Prostate gland (tissue), 2 donors: ENCODE data around the gene CAPZB. TPM values are rescaled to one million over a fixed set of nuclear protein-coding genes. Genes with fewer than 3 reads are reported as not detected.
A peak's percentile ranks its signal among the peaks of the same experiment; 100 is the strongest.

Experiments used
- DNase-seq: peaks from one replicate; pipeline ENCODE4 v3.0.0-alpha.2; 2019; ENCODE audit warnings: low spot score
- H3K27ac ChIP-seq, 2 donors: fragments of 200-600 bp; sonication (generic); 2 replicates each; pipeline ENCODE4 v1.5.1; 2017 to 2019
- H3K27me3 ChIP-seq: fragments of 200-600 bp; sonication (generic); replicated peaks from 2 replicates; pipeline ENCODE4 v1.5.1; 2019; ENCODE audit not compliant: insufficient read depth
- H3K36me3 ChIP-seq, 2 donors: fragments of 200-600 bp; sonication (generic); 1 replicate in 1 of 2; 2 replicates in 1 of 2; pipeline versions ENCODE4 v1.5.1 to v1.8.1; 2017 to 2019
- H3K4me1 ChIP-seq: fragments of 200-600 bp; sonication (generic); replicated peaks from 2 replicates; pipeline ENCODE4 v1.5.1; 2019
- H3K4me3 ChIP-seq, 2 donors: fragments of 200-600 bp; sonication (generic); 2 replicates each; pipeline ENCODE4 v1.5.1; 2017 to 2019
- H3K9me3 ChIP-seq: fragments of 200-600 bp; sonication (generic); 2 replicates; pipeline ENCODE4 v1.5.1; 2017
- POLR2A ChIP-seq: fragments of 450-650 bp; IDR thresholded peaks from one replicate; pipeline ENCODE4 v1.6.1; 2016; ENCODE audit warnings: antibody characterized with exemption, mild to moderate bottlenecking
- POLR2AphosphoS5 ChIP-seq: sonication (generic); formaldehyde crosslinking; IDR thresholded peaks from one replicate; pipeline ENCODE4 v1.6.1; 2017; ENCODE audit warnings: antibody characterized with exemption
- WGBS: methylation state at CpG from one replicate; pipeline ENCODE4 v1.1.5; 2018; 5-methylcytosine and 5-hydroxymethylcytosine counted together
- intact Hi-C: fragments of 100-400 bp; cut with DNase I; formaldehyde crosslinking; loops from one replicate; pipeline ENCODE4 v1.14.2; 2022
- total RNA-seq, 2 donors: library from RNA; depleted of rRNA; stranded (reverse); fragments of >200 nt; gene quantifications; one replicate each; pipeline ENCODE4 v1.1.0, GENCODE V29; 2016
- TF ChIP-seq, protein P1 (sequence below), 4 experiments: fragments of 200-600 bp in 2 of 4; fragments of 450-650 bp in 2 of 4; sonication (generic) in 2 of 4; IDR thresholded peaks; 1 replicate in 3 of 4; 2 replicates in 1 of 4; pipeline ENCODE4 v1.5.1; 2016 to 2019; ENCODE audit warnings: antibody characterized with exemption in 4 of 4, mild to moderate bottlenecking in 2 of 4, moderate library complexity in 2 of 4

CAPZB gene
- total RNA-seq, 2 donors from 2014 or later, result 139 to 150 TPM

DNA sequence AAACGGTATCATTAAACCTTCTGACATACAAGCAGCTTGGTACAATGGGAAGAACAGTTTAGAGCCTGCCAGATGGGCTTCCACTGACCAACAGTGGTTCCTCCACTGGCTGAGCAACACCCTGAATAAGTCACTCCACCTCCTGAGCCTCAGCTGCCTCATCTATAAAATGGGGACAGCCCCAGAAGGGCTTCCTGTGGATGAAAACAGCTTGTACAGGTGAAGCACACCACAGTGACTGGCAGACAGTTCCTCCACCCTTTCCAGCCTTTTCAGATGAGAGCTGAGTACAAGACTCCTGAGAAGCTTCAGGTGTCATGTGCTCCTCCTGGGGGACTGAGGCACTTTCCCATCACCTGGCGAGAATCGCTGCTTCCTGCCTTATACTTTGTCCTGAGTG is 2.1 kb downstream of the CAPZB start:
- Histone ChIP-seq H3K9me3 (no peaks in the 10 kb centered on the region), H3K36me3 (no peaks in the 10 kb centered on the region), H3K27ac (peak overlapping the region; percentile 100), H3K4me3 (peak overlapping the region in 1 of 2 donors; percentile 100), H3K27me3 (no peaks in the 10 kb centered on the region), H3K4me1 (peaks cover 50% of the 10 kb centered on the region)
- no peak for DNase-seq
- WGBS, result 56% methylated on average over 3 of the region's 3 CpGs
- intact Hi-C loops, result loop anchor here (10.0 kb wide), 1 partner anchor 78 kb away; no protein-coding TSS in a partner anchor
- TF ChIP-seq POLR2A, result no peak
- TF ChIP-seq, protein P1, sequence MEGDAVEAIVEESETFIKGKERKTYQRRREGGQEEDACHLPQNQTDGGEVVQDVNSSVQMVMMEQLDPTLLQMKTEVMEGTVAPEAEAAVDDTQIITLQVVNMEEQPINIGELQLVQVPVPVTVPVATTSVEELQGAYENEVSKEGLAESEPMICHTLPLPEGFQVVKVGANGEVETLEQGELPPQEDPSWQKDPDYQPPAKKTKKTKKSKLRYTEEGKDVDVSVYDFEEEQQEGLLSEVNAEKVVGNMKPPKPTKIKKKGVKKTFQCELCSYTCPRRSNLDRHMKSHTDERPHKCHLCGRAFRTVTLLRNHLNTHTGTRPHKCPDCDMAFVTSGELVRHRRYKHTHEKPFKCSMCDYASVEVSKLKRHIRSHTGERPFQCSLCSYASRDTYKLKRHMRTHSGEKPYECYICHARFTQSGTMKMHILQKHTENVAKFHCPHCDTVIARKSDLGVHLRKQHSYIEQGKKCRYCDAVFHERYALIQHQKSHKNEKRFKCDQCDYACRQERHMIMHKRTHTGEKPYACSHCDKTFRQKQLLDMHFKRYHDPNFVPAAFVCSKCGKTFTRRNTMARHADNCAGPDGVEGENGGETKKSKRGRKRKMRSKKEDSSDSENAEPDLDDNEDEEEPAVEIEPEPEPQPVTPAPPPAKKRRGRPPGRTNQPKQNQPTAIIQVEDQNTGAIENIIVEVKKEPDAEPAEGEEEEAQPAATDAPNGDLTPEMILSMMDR (IDR thresholded peaks at IDR 0.05), result no peak
- no peak for TF ChIP-seq POLR2AphosphoS5

DNA sequence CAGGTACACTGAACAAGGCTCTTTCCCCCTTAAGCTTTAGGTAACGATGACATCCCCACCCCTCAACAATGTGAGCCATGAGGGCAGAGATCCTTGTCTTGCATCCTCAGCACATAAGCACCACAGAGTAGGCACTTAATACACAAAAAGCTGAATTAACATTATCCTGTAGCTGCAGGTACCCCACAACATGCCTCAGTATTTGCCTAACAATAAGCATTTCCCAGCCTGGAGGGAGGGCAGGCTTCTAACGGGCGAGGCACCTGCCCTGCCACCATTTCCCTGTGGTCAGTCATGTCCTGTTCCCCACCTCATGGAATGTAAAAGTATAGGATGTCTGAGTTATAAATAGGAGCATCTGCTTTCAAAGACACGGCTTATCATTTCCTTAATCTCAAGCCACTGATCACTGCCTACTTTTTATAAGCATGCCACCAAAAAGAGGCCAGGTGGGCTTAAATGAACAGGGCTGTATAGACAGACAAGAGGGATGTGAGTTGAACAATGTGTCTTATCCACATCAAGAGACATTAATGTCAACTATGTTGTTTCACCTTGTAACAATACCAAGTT is 3.4 kb downstream of the CAPZB start:
- WGBS, result 37% methylated on average over 4 of the region's 4 CpGs
- H3K4me3 ChIP-seq, result no peak overlapping the region
- no peaks in the 10 kb centered on the region for H3K9me3 ChIP-seq
- TF ChIP-seq POLR2A, result no peak
- no peak for TF ChIP-seq POLR2AphosphoS5
- TF ChIP-seq, protein P1 (IDR thresholded peaks at IDR 0.05), result no peak
- H3K36me3 ChIP-seq, result no peaks in the 10 kb centered on the region
- H3K27me3 ChIP-seq, result no peaks in the 10 kb centered on the region
- H3K27ac ChIP-seq, result peak overlapping the region; percentile 100
- no peak for DNase-seq
- intact Hi-C loops, result loop anchor here (10.0 kb wide), 1 partner anchor 77 kb away; no protein-coding TSS in a partner anchor
- peaks cover 49% of the 10 kb centered on the region for H3K4me1 ChIP-seq

DNA sequence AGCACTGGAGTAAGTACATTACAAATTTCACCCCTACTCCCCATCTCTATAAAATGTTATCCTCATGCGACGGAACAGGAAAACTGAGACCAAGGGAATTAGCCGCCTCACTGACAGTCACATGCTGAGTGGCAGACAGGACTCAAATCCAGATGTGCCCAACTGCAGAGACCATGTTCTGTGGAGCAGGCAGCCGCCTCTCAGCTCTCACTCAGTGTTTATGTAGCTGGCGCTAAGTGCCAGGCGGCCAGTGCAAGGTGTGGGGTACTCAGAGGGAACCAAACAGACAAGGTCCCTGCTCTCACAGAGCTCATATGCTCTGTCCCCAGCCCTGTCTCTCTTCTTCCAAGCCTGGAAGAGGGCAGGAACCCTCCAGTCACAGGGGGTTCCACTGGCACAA is 5.1 kb downstream of the CAPZB start:
- 61% methylated on average over 6 of the region's 6 CpGs for WGBS
- Histone ChIP-seq H3K4me1 (peaks cover 43% of the 10 kb centered on the region), H3K9me3 (no peaks in the 10 kb centered on the region), H3K27ac (peak overlapping the region; percentile 3 to 31), H3K36me3 (no peaks in the 10 kb centered on the region), H3K4me3 (no peak overlapping the region), H3K27me3 (no peaks in the 10 kb centered on the region)
- intact Hi-C loops, result loop anchor here (10.0 kb wide), 1 partner anchor 75 kb away; no protein-coding TSS in a partner anchor
- DNase-seq, result no peak
- TF ChIP-seq POLR2AphosphoS5, result no peak
- TF ChIP-seq, protein P1 (IDR thresholded peaks at IDR 0.05), result no peak
- TF ChIP-seq POLR2A, result no peak

DNA sequence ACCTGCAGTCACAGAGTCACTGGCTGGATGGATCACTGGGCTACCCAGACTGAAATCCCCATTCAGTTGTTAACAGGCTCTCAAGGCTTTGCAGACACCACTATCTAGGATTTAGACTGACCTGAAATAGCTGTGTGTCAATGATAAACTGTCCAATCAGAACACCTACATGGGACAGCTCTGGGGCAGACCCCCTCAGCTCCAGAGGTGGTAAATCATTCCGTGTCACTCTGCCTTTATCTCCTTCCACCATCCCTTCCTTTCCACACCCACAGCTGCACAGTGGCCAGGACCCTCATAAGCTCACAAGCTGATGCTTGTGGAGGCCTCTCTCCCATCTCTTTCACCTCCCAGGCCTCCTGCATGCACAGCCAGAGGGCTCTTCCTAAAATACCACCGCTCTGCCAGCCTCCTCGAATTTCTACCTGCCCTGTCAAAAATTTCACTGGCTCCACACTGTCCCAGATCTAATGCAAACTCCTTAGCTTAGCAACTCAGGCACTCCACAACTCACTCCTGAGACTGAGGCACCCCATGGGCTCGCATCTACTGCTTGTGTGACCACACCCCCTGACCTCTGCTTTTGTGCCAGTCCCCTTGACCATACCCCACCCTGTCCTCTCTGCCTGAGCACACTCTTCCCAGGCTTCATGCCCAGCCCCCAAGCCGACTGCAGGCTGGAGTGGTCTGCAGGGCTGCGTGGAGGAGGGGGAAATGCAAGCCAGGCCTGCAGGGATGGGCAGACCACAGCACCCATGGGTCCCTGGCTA is 5.8 kb downstream of the CAPZB start:
- whole genome bisulfite sequencing, result 46% methylated on average over 6 of the region's 6 CpGs
- intact Hi-C loops, result loop anchor here (10.0 kb wide), 1 partner anchor 75 kb away; no protein-coding TSS in a partner anchor
- Histone ChIP-seq H3K36me3 (no peaks in the 10 kb centered on the region), H3K9me3 (no peaks in the 10 kb centered on the region), H3K27me3 (no peaks in the 10 kb centered on the region), H3K4me1 (peaks cover 43% of the 10 kb centered on the region), H3K27ac (peak overlapping the region in 1 of 2 donors; percentile 16), H3K4me3 (no peak overlapping the region)
- no peak for TF ChIP-seq POLR2AphosphoS5
- TF ChIP-seq POLR2A, result no peak
- TF ChIP-seq, protein P1 (IDR thresholded peaks at IDR 0.05), result no peak
- DNase-seq, result no peak
